Measurements from ENCODE around the gene IFNG.

IFNG gene

DNA sequence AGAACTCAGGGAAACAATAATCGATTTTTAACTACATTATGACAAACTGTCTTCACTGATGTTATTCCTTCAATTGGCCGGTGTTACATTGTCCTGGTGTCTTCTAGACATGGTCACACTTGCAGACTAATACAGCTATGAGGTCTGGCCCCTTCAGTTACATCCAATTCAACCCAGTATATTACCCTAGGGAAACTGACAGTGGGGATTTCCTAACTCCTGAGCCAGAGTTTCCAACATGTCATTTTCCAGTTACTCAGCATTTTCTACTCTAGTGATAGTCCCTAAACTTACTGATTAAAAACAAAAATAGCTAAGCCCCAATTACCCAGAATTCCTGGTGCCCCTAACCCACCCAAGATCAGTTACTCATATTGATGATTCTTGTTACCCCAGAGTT lies 21.1 kb downstream of the IFNG start:
- H3K4me3 ChIP-seq (ENCODE audit: low read length): no peak overlapping the region
- no peaks in the 10 kb centered on the region for H3K9me3 ChIP-seq (ENCODE audit: control insufficient read depth, insufficient read depth, low read length)
- no peaks in the 10 kb centered on the region for H3K4me1 ChIP-seq (ENCODE audit: control insufficient read depth, insufficient read depth, low read length)
- H3K36me3 ChIP-seq (ENCODE audit: control insufficient read depth, insufficient read depth, low read length): no peaks in the 10 kb centered on the region
- no peaks in the 10 kb centered on the region for H3K27me3 ChIP-seq (ENCODE audit: control insufficient read depth, insufficient read depth, low read length)
- DNase-seq (ENCODE audit: low read depth, low spot score): no peak
- WGBS (ENCODE audit: insufficient coverage, insufficient read length): no CpG with 5 or more reads among the region's 2 CpGs
- no peak overlapping the region for H3K27ac ChIP-seq (ENCODE audit: low read length)

GRCh38 chr12:68137335-68137830 lies 22.2 kb downstream of the IFNG start:
- DNase-seq (ENCODE audit: low read depth, low spot score): no peak
- Histone ChIP-seq H3K4me3 (ENCODE audit: low read length) (no peak overlapping the region), H3K27ac (ENCODE audit: low read length) (no peak overlapping the region), H3K36me3 (ENCODE audit: control insufficient read depth, insufficient read depth, low read length) (no peaks in the 10 kb centered on the region), H3K9me3 (ENCODE audit: control insufficient read depth, insufficient read depth, low read length) (no peaks in the 10 kb centered on the region), H3K27me3 (ENCODE audit: control insufficient read depth, insufficient read depth, low read length) (no peaks in the 10 kb centered on the region), H3K4me1 (ENCODE audit: control insufficient read depth, insufficient read depth, low read length) (no peaks in the 10 kb centered on the region)
- no CpG with 5 or more reads among the region's 3 CpGs for WGBS (ENCODE audit: insufficient coverage, insufficient read length)

DNA sequence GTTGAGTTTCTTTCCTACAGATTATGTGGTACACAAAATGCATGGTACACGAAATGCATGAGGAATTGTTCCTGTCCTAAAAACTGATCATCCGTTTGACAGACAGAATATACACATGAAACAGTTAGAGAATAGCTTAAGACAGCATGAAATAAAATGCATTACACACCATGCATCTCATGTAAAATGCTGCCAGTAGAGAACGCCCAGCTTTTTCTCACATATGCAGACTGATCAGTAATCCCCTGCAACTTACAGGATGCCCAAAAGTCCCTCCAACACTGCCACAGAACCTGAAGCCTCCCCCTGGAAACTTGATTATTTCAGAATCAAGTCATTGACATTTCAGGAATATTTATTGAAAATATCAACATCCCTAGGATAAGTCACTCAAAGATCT lies 24.0 kb downstream of the IFNG start:
- Histone ChIP-seq H3K27me3 (ENCODE audit: control insufficient read depth, insufficient read depth, low read length) (no peaks in the 10 kb centered on the region), H3K36me3 (ENCODE audit: control insufficient read depth, insufficient read depth, low read length) (no peaks in the 10 kb centered on the region), H3K4me1 (ENCODE audit: control insufficient read depth, insufficient read depth, low read length) (no peaks in the 10 kb centered on the region), H3K27ac (ENCODE audit: low read length) (no peak overlapping the region), H3K9me3 (ENCODE audit: control insufficient read depth, insufficient read depth, low read length) (no peaks in the 10 kb centered on the region), H3K4me3 (ENCODE audit: low read length) (no peak overlapping the region)
- no CpG with 5 or more reads among the region's 3 CpGs for WGBS (ENCODE audit: insufficient coverage, insufficient read length)
- DNase-seq (ENCODE audit: low read depth, low spot score): no peak

DNA sequence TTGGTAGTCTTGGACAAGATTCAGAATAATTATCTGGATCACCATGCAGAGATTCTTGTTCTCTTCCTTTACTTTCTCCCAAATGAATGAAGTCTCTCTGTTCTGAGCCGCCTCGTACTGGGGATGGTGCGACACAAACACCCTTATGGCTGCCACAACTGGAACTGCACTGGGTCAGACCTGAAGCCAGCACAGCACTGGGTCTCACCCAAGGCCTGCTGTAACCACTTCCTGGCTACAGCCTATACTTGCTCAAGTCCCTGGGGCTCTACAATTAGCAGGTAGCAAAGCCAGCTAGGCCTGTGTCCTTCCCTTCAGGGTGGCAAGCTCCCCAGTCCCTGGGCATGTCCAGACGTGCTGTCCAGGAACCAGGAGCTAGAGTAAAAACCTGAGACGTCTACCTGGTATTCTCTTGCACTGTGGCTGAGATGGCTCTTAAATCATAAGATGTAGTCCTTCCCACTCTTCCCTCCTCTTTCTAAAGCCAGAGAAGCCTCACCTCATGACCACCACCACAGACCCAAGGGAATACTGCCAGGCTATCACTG lies 27.6 kb downstream of the IFNG start:
- Histone ChIP-seq H3K27me3 (ENCODE audit: control insufficient read depth, insufficient read depth, low read length) (no peaks in the 10 kb centered on the region), H3K4me1 (ENCODE audit: control insufficient read depth, insufficient read depth, low read length) (no peaks in the 10 kb centered on the region), H3K4me3 (ENCODE audit: low read length) (no peak overlapping the region), H3K36me3 (ENCODE audit: control insufficient read depth, insufficient read depth, low read length) (no peaks in the 10 kb centered on the region), H3K27ac (ENCODE audit: low read length) (no peak overlapping the region), H3K9me3 (ENCODE audit: control insufficient read depth, insufficient read depth, low read length) (no peaks in the 10 kb centered on the region)
- whole genome bisulfite sequencing (ENCODE audit: insufficient coverage, insufficient read length): no CpG with 5 or more reads among the region's 5 CpGs
- no peak for DNase-seq (ENCODE audit: low read depth, low spot score)

- Histone ChIP-seq H3K36me3 (ENCODE audit: control insufficient read depth, insufficient read depth, low read length) (no peaks in the 10 kb centered on the region), H3K27me3 (ENCODE audit: control insufficient read depth, insufficient read depth, low read length) (no peaks in the 10 kb centered on the region), H3K27ac (ENCODE audit: low read length) (no peak overlapping the region), H3K9me3 (ENCODE audit: control insufficient read depth, insufficient read depth, low read length) (no peaks in the 10 kb centered on the region), H3K4me3 (ENCODE audit: low read length) (no peak overlapping the region), H3K4me1 (ENCODE audit: control insufficient read depth, insufficient read depth, low read length) (no peaks in the 10 kb centered on the region)
- no peak for DNase-seq (ENCODE audit: low read depth, low spot score)
- no CpG with 5 or more reads among the region's 2 CpGs for WGBS (ENCODE audit: insufficient coverage, insufficient read length)
These were observed 29.6 kb downstream of the IFNG start for GRCh38 chr12:68129979-68130378.

- 0 out of 2 replicates have a peak, but pooled peaks cover 2% of the 10 kb centered on the region for H3K4me1 ChIP-seq (ENCODE audit: control insufficient read depth, insufficient read depth, low read length)
- WGBS (ENCODE audit: insufficient coverage, insufficient read length): no CpG with 5 or more reads among the region's 3 CpGs
These were observed 37.2 kb downstream of the IFNG start for GRCh38 chr12:68122236-68122920.

GRCh38 chr12:68121143-68121542 lies 38.4 kb downstream of the IFNG start:
- WGBS (ENCODE audit: insufficient coverage, insufficient read length): no CpG with 5 or more reads among the region's 1 CpG

More at GRCh38 chr12:68122236-68122920, 37.2 kb downstream of the IFNG start:
- DNase-seq (ENCODE audit: low read depth, low spot score): no peak
- Histone ChIP-seq H3K27me3 (ENCODE audit: control insufficient read depth, insufficient read depth, low read length) (no peaks in the 10 kb centered on the region), H3K27ac (ENCODE audit: low read length) (no peak overlapping the region), H3K36me3 (ENCODE audit: control insufficient read depth, insufficient read depth, low read length) (no peaks in the 10 kb centered on the region), H3K4me3 (ENCODE audit: low read length) (no peak overlapping the region), H3K9me3 (ENCODE audit: control insufficient read depth, insufficient read depth, low read length) (no peaks in the 10 kb centered on the region)

DNA sequence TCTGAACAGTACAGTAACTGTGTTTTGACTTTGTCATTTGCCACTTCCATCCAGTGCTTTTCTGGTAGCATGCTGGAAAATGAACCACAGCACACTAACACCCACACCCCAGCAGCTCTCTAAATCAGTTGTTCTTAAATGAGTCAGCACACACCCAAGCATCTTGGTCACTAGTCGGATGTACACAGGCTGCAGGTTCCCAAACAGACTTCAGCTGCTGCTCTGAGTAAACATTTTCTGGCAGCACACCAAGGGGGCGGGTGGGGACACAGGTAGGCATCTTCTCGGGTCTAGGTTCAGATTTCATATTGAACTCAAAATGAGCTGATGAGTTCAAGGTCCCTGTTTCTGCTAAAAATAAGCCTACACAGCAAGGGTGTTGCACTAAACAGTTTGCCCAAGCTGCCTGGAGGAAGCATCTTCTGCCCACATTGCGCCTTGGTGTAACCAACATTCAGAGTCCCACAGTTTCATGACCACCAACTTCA lies 39.8 kb downstream of the IFNG start:
- Histone ChIP-seq H3K4me3 (ENCODE audit: low read length) (no peak overlapping the region), H3K4me1 (ENCODE audit: control insufficient read depth, insufficient read depth, low read length) (0 out of 2 replicates have a peak, but pooled peaks cover 2% of the 10 kb centered on the region)

More at GRCh38 chr12:68121143-68121542, 38.4 kb downstream of the IFNG start:
- H3K4me1 ChIP-seq (ENCODE audit: control insufficient read depth, insufficient read depth, low read length): 0 out of 2 replicates have a peak, but pooled peaks cover 2% of the 10 kb centered on the region
- H3K9me3 ChIP-seq (ENCODE audit: control insufficient read depth, insufficient read depth, low read length): no peaks in the 10 kb centered on the region
- no peaks in the 10 kb centered on the region for H3K36me3 ChIP-seq (ENCODE audit: control insufficient read depth, insufficient read depth, low read length)
- H3K27me3 ChIP-seq (ENCODE audit: control insufficient read depth, insufficient read depth, low read length): no peaks in the 10 kb centered on the region
- DNase-seq (ENCODE audit: low read depth, low spot score): no peak
- H3K27ac ChIP-seq (ENCODE audit: low read length): no peak overlapping the region
- H3K4me3 ChIP-seq (ENCODE audit: low read length): no peak overlapping the region

DNA sequence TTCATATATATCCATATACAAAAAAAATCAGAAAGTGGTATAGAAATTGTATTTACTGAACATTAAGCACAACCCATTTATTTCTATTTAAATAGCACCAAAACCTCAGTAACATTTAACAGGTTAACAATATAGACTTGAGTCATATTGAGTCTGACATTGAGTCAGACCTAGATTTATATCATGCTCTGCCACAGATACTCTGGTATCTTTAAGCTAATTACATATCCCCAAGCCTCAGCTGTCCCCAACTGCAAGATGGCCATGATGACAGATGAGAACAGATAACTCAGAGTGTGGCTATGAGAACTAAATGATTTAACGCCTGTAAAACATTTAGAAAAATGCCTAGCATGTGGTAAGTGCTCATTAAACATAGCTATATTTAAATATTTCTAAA lies 40.3 kb downstream of the IFNG start:
- WGBS (ENCODE audit: insufficient coverage, insufficient read length): no CpG with 5 or more reads among the region's 1 CpG
- Histone ChIP-seq H3K27me3 (ENCODE audit: control insufficient read depth, insufficient read depth, low read length) (no peaks in the 10 kb centered on the region), H3K4me3 (ENCODE audit: low read length) (no peak overlapping the region), H3K4me1 (ENCODE audit: control insufficient read depth, insufficient read depth, low read length) (0 out of 2 replicates have a peak, but pooled peaks cover 2% of the 10 kb centered on the region), H3K36me3 (ENCODE audit: control insufficient read depth, insufficient read depth, low read length) (no peaks in the 10 kb centered on the region), H3K9me3 (ENCODE audit: control insufficient read depth, insufficient read depth, low read length) (no peaks in the 10 kb centered on the region), H3K27ac (ENCODE audit: low read length) (no peak overlapping the region)
- DNase-seq (ENCODE audit: low read depth, low spot score): no peak

More for the DNA sequence above, 39.8 kb downstream of the IFNG start:
- WGBS (ENCODE audit: insufficient coverage, insufficient read length): no CpG with 5 or more reads among the region's 4 CpGs
- Histone ChIP-seq H3K27me3 (ENCODE audit: control insufficient read depth, insufficient read depth, low read length) (no peaks in the 10 kb centered on the region), H3K36me3 (ENCODE audit: control insufficient read depth, insufficient read depth, low read length) (no peaks in the 10 kb centered on the region), H3K9me3 (ENCODE audit: control insufficient read depth, insufficient read depth, low read length) (no peaks in the 10 kb centered on the region), H3K27ac (ENCODE audit: low read length) (no peak overlapping the region)
- DNase-seq (ENCODE audit: low read depth, low spot score): no peak

DNA sequence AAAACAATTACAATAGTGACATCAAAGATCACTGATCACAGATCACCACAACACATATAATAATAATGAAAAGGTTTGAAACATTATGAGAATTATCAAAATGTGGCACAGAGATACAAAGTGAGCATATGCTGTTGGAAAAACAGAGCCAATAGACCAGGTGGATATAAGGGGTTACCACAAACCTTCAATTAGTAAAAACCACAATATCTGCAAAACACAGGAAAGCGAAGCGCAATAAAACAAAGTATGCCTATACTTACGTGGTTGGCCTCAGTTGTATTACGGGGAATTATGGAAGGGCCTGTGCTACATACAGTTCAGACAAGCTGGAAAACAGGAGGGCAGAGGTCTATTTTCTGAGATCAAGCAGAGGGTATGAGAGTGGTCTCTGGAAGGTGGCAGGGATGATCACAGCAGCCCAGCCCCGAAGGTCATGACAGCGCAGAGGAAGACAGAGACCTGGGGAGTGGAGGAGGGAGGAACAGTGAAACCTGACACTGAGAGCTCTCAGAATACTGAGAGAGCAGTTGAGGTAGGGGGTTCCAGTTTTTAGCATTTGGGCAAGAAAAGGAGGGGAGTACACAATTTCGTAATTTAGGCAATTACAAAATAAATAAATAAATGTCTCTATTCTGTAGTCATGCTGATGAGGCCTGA lies 41.3 kb downstream of the IFNG start:
- Histone ChIP-seq H3K4me3 (ENCODE audit: low read length) (no peak overlapping the region), H3K27me3 (ENCODE audit: control insufficient read depth, insufficient read depth, low read length) (no peaks in the 10 kb centered on the region), H3K4me1 (ENCODE audit: control insufficient read depth, insufficient read depth, low read length) (0 out of 2 replicates have a peak, but pooled peaks cover 2% of the 10 kb centered on the region), H3K36me3 (ENCODE audit: control insufficient read depth, insufficient read depth, low read length) (no peaks in the 10 kb centered on the region), H3K27ac (ENCODE audit: low read length) (no peak overlapping the region), H3K9me3 (ENCODE audit: control insufficient read depth, insufficient read depth, low read length) (no peaks in the 10 kb centered on the region)
- no CpG with 5 or more reads among the region's 7 CpGs for WGBS (ENCODE audit: insufficient coverage, insufficient read length)
- peak; percentile 7 for DNase-seq (ENCODE audit: low read depth, low spot score)

Measured in iPS DF 6.9 (cell line).